ENCODE data around the gene ALG14. TPM values are rescaled to one million over a fixed set of nuclear protein-coding genes. Genes with fewer than 3 reads are reported as not detected.
A peak's percentile ranks its signal among the peaks of the same experiment; 100 is the strongest.
"Not testable (repeated sequence)": the region's sequence is repeated elsewhere in the genome, so short reads cannot be mapped to it uniquely, and the experiment has no call there.

The ALG14 gene
- total RNA-seq, 1 donor from 2014 or later, result 1.0 TPM

DNA sequence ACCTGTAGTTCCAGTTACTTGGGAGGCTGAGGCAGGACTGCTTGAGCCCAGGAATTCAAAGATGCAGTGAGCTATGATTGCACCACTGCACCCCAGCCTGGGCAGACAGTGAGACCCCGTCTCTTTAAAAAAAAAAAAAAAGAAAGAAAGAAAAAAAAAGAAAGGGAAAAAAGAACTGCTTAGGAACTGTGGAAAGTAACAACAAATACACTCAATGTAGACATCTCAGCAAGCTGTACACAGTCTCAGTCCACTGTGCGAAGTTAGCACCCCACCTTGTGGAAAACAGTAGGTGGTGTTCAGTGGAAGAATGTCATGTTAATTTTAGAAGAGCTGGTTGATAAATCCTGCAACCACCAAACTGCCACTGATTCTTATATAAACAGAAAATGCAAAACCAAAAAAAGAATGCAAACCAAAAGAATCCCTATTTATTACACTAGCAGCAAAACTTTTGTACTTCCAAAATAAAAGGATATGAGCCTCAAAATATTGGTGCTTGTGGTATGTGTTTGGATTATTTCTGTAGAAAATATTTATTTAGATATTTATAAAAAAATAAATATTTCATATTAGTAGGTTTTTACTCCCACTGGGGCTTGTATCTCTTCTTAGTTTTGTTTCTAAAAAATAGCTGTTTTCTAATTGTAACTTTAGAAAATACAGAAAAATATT is 31.1 kb downstream of the ALG14 start:
- DNase-seq, result peak; percentile 92

DNA sequence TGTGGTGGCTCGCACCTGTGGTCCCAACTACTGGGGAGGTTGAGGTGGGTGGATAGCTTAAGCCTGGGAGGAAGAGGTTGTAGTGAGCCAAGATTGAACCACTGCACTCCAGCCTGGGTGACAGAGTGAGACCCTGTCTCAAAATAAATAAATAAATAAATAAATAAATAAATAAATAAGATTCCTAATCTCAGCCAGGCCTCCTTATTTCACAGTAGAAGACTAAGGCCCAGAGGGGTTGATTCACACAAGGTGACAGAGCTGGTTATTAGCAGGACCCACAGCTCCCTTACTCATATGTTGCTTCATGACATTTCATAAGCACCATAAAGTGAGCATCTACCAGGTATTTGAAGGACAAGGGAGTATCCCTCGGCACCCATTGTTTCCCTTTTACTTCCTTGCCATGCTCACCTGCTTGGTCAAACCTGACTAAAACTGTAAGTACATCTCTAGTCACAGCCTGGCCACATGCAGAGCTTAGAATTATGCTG is 32.7 kb downstream of the ALG14 start:
- DNase-seq, result no peak

DNA sequence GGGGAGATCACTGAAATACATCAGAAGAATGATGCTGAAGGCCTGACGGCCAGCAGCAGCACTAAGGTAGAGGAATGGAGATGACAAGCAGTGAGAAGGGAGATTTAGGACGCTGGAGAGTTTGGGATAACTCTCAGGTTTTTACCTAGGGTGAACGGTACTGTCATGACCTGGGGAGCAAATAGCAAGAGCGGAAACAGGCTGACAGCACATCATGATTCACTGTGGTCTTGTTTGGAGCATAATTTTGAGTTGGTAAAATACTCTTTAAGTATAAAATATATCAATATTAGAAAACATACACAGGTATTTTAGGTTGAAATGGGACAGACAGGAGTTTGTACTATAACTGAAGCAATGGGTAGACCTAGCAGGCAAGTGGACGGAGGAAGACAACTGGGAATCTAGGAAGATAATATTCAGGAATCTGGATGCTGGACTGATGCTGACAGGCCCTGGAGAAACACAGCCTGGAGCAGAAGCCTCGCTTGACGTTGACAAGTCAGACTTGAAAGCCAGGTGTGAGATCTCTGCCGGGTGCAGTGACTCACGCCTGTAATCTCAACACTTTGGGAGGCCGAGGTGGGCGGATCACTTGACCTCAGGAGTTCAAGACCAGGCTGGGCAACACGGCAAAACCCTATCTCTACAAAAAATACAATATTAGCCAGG is 33.3 kb downstream of the ALG14 start:
- no peak for DNase-seq

DNA sequence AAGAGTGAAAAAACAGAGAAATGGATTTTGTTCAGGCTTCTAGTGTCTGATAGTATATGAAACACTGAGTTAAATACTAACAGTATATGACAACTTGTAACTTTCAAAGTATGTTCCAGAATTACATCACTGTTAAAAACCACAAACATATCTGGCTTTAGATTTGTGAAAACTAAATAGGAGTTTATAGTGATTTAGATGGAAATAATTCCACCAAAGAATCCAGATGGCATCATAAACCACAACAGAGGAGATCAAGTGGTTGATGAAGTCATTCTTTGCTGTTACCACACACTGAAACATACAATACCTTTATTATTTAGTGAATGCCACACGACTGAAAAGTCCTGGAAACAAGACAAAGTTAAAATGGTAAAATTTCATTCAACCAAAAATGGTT is 37.2 kb downstream of the ALG14 start:
- no peak for DNase-seq

DNA sequence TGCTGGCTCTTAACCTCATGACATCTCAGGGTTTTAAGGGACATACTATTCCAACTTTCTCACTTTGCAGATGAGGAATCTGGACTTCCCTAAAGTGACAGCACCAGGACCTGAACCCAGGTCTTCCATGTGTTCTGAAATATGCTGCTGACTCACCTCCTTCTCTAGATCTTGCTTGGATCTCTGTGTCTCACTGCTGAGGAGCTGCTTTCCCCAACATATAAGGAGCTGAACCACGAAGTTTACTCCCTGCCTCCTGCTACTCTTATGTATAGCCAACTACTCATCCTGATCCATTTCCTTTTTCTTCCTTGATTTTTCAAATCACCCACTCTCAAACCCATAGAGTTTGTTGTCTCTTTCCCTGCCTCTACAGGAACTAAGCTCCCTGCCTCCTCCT is 38.2 kb downstream of the ALG14 start:
- DNase-seq, result no peak

DNA sequence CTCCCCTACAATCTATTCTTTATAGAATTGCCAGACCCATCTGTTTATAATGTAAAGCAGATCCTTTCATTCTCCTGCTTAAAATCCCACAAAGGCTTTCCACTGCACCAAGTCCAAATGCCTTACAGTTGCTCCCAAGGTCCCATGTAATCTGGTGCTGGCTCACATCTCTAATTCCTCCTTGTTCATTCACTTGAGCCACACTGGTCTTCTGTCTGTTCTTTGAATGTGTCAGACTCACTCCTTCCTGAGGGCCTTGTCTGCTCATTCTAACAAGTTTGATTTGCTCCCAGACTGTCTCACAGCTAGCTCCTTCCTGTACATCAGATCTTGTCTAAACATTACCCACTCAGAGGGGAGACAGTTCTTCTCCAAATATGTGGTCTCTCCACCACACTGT is 38.9 kb downstream of the ALG14 start:
- no peak for DNase-seq

DNA sequence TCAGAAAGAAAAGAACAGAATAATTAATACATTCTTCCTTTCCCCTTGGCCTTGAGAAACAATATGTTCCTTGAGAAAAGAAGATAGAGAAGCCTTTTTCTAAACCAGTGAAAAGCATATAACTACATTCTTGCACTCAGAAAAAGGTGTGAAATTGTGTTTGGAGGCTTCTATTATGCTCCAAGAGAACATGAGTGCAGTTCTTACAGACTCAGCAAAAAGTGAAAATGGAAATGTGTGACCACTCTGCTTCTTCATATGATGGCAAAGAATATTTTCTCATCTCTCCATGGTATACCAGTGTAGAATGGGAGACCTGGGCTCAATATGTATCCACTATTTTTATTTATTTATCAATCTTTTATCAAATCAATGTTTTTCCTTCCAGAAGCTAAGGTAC is 43.2 kb downstream of the ALG14 start:
- DNase-seq, result no peak

DNA sequence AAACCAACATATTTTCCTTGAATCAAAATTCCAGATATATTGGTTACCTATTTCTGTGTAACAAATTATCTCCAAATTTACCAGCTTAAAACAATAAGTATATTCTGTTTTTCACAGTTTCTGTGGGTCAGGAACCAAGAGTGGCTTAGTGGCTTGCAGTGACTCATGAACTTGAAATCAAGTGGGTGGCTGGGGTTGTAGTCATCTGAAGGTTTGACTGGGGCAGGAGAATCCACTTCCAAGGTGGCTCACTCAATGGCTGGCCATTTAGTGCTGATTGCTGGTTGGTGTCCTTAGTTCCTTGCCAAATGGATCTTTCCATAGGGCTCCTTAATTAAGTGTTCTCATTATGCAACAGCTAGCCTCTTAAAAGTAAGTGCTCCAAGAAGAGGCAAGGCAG is 43.8 kb downstream of the ALG14 start:
- no peak for DNase-seq

DNA sequence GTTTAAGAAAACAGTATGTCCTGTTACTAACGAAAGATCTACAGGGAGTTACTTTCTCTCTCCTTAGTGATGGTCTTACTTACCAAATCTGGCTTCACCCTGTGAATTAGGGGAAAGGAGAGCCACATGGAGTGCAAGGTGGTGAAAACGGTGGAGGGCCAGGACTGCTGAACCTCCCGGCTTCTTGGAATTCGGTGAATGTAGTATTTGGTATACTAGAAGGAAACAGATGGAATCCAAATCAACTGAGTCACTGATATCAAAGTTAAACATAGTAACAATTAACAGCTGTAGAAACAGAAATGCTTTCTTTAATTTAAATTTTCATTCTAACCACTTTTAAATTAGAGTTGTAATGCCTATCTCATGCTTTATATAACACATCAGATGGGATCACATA is 45.7 kb downstream of the ALG14 start:
- peak; percentile 56 for DNase-seq

DNA sequence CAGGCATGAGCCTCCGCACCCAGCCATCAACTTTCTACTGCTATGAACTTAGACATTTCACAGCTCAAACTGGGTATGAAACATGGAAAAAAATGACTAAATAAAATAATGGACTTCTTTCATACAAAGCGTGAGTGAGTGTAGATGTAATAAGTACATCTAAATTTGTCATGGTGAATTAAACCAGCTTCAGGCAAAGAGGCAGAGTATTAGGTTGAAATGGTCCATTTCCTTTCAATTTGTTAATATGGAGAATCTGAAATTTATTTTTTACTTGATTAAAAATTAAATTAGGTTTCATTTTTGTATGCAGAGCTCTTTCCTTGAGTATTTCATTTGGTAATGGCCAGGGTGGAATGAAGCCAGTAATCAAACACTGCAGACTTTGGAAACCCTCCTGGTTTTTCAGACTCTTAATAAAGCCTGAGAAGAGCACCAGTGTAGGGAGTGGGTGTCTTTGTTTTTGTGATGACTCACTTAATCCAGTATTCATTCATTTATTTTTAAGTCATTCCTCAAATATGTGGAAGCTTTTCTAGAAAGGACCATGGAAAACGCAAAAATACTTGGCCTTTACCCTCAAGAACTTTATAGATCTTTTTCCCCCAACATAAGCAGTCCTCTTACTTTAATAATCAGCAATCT is 49.2 kb downstream of the ALG14 start:
- peak; percentile 69 for DNase-seq

DNA sequence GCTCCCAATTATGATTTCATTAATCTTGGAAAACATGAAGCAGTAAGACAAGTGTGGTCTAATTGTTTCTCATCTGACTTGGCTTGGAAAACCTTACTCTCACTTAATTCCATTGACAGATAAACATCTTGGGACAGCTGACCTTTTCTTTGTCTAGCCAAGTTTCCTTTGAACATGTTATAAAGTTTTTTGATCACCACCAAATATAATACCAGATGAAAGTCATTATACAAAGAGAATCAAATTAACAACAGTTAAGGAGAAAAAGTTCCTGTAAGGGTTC is 50.2 kb downstream of the ALG14 start:
- peak; percentile 63 for DNase-seq

DNA sequence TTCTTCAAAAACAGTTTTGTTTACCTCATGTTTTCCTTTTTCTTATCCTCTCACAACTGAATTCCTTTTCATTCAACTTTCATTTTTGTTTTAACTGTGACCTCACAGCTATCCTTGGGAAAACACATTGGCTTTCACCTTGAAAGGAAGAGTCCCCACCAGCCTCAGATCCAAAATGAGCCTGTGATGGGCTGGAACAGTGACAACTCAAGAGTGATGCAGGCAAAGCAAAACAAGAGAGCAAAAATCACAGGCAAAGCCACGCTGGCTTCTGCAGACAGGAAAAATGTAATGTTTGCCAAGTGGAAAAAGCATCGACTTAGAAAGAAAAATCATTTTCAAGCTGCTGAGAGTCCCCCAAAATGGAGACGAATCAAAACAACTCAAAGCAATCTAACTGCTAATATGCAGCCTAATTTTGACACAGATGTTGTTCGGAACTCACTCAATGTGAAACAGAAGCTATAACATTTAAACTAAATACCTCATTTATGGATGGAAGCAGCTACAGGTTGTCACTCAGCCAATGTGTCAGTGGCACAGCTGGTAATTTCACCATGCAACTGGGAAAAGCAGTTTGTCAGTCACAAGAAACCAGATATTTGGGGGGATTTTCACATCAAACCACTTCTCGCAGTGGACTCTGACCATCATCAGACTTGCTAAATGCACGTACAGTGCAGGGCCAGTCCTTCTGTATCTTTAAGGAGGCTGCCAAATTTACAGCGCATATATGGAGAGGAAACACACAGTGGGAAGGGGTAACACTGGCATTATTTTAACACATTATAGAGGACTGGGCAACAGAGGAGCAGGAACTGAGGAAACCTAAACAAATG is 50.7 kb downstream of the ALG14 start:
- DNase-seq, result peak; percentile 34

DNA sequence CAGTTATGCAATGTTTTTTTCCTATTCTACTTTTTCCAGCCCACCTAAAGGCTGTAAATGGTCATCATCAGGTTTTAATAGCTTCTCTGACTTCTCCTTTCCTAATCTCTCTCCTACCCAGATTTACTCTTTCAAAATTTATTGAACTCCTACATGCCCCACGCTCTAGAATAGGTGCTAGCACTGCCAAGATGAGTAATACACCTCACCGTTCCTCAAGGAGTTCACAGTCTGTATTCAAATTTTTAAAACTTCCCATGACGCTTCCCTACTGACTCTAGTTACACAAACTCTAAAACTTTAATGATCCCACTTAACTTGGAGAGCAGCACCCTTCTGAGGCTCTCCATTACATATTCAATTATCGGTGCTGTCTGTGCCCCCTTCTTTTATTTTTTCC is 51.6 kb downstream of the ALG14 start:
- no peak for DNase-seq

DNA sequence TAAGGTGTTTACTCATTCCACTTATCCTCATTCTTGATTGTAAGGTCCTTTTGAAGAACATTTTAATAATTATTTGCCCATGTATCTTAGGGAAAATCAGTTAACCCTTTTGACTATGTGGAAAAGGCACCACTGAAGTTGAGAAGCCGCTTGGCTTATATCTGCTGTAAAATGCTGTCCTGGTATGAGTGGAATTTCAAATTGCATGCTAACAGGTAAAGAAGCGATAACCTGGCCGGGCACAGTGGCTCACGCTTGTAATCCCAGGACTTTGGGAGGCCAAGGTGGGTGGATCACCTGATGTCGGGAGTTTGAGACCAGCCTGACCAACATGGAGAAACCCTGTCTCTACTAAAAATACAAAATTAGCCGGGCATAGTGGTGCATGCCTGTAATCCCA is 53.3 kb downstream of the ALG14 start:
- DNase-seq, result not testable (repeated sequence)

DNA sequence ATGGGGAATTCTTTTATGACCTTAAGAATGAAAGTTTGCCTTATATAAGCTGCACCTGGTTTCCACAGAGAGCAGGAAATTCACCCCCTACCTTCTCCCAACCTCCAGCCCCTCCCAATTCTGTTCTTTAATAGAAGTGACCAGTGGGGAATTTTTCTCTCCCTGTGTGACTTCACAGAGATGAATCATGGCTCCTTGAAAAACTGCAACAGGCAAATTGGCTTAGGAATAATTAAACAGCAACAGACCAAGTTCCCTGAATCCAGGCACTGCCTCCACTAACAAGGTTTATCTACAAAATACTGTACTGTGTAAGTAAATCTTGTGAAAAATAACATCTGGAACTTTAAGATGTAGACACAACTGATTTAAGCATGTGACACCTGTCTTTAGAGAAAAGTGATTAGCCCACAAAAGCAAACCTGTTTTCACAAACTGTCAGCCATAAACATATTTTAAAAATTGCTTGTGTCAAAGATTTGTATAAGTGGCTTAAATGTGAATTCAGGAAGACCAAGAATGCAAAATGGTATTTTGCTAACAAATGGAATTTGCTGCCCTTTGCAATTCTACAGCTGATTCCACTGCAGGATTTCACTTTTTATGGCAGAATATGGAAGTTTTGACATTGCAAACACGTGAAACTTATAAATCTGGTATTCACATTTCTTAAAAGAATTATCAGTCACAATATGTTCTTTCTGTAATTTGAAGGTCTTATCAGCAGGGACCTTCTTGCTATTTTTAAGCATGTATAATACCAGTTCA is 54.0 kb downstream of the ALG14 start:
- DNase-seq, result peak; percentile 50

DNA sequence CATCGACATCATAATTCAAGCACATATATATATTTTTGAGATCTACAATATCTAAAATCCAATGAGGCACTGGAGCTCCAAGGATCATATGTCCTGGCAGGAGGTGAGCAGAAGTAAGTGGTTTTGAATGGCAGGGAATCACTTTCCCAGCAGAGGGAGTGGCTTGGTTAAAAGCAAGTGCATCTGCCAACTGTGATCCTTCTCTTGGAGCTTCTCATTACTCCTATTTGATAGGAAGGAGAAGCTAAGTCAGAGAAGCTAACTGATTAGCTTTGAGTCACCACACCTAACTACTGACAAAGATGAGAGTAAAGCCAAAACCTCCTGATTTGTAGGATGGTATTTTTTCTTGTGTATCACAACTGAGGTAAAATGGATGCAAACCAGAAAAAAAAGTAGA is 55.0 kb downstream of the ALG14 start:
- DNase-seq, result no peak

DNA sequence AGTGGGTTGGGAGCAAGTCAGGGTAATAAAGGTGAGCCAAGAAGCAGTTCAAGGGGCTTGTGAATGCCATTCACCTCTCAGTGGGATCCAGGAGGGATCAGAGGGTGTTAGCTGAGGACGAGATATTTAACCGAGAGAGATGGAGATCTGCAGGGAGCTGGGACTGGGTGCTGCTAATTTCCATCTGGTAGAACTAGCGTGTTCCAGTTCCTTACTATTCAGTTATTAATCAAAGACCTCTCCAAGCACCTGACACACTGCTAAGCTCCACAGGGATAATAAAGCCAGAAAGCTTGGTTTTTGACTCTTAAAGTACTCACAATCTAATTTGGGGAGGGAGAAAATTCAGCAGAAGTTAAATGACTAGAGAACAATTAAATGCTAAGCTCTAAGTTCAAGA is 57.7 kb downstream of the ALG14 start:
- no peak for DNase-seq

DNA sequence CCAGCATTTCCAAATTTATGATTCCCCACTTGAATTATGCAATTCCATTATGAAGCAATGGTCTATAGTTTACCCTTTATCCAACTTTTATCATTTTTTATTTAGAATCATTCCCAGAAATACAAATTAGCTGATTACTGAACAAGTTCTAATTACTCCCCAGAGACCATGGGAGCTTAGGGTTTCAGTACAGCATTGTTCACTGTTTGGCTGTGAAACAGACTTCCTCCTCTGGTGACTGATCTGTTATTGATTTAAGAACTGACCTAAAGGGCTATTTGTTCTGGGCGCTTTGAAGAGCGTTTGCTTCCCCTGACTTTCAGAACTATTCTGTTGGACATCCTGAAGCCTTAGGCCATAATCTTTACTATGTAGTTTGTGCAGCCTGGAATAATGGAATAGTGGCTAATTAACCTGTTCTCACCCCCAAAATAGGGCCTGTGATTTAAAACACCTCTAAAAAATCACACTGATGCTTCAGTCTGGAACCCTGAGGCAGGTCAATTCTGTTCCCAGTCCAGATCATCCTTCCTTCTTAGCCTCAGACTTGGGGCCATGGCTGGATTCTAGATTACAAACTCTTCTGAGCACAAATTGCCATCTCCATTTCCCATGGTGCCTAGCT is 58.7 kb downstream of the ALG14 start:
- DNase-seq, result peak; percentile 89

DNA sequence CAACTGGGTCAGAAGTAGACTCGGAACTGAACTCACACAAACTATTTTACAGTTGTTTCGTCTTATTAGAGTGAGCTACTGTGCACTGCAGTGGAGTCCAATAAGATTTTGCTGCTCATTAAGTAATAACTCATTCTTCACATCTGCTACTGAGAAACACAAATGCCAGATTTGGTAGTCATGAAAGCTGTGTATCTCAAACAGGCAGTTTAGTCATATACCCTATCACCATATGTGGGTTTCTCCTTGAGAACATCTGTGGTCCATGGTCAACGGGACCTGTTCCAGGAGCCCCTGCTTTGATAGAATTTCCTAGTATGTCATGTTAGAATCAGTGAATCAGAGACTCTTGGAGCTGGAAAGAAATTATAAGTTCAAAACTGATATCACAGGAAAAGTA is 60.4 kb downstream of the ALG14 start:
- DNase-seq, result no peak

DNA sequence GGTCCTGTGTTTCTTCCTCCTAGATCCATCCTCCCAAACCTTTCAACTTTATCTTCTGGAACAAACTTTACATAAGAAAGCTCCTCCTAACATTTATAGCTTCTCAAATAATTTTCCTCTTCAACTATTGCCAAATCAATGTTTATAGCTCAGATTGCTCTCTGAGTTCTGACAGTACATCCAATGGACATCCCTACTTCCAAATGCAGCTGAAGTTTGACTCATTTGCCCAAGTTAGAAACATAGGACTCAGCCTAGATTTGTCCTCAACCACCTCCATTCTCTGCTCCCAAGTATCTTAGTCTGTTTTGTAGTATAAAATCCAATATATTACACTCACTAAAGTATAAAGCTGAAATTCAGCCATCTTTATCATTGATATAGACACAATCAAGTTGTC is 62.6 kb downstream of the ALG14 start:
- DNase-seq, result no peak

DNA sequence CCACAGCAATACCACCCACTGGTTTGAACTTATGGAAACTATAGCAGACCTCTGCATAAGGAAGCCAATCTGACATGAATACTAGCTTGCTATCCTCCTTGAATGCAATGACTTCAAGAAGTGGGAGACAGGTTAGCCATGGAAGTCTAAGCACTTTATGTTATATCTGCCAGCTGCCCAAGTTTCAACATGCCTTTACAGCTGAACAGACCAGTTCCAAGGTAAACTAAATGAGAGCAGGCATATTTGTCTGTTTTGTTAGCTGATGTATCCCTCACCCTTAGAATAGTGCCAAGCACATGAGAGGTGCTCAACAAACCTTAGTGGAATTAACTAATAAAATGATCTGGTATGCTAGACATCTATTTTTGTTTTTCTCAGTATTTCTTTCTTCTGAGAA is 65.1 kb downstream of the ALG14 start:
- no peak for DNase-seq

DNA sequence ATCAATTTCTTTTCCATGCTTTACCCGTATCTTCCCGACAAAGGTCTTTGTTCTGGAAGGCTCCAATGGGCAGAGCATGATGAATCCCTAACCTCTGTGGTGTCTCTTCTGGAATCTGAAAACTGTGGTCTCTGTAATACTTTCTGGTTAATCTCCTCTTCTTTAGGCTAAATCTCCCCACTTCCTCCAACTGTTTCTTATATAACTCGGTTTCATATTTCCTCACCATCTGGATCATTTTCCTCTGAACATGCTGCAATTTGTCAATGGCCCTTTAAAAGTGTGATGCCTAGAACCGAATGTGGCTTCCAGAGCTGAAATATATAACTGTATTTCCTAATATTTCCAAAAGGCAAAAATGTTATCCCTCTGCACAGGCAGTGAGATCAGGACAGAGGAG is 66.1 kb downstream of the ALG14 start:
- DNase-seq, result no peak

All from dermis blood vessel endothelial cell (primary cell).